ENCODE measurements around the gene SLC22A16. TPM values are rescaled to one million over a fixed set of nuclear protein-coding genes. Genes with fewer than 3 reads are reported as not detected.

The SLC22A16 gene
- total and polyA plus RNA-seq, 2 of the 13 experiments (the other 11 are each of a cell fraction or from before 2014, with no cell fraction given) = 0.04 TPM; not detected in 1

GRCh38 chr6:110514818-110515217 lies 38.4 kb upstream of the SLC22A16 start:
- POLR2A ChIA-PET = no interaction called here
- no peak overlapping the region for H3K9ac ChIP-seq (ENCODE audit: insufficient read depth, low read depth, low read length)
- 27% methylated on average over 4 of the region's 4 CpGs for WGBS (ENCODE audit: low lambda C conversion rate)
- DNase-seq (ENCODE audit: low spot score) (no peak), ATAC-seq (no peak), FAIRE-seq (no peak)
- H3K27me3 ChIP-seq (ENCODE audit: control insufficient read depth in 1 of 2, insufficient read depth in 2 of 2, low read length in 2 of 2) = no peaks in the 10 kb centered on the region
- no peaks in the 10 kb centered on the region for H3K79me2 ChIP-seq (ENCODE audit: insufficient read depth, low read length)
- in situ Hi-C loops (cut with HindIII; ENCODE audit: extremely low pct_ligation_motif_present, low pct_unique_long_range_greater_than_20kb) = no loop called here
- no TSS peak for BruUV-seq (replicated peaks)
- H3K4me2 ChIP-seq (ENCODE audit: low read depth, low read length) = no peak overlapping the region
- peaks cover 33% of the 10 kb centered on the region for H3K4me1 ChIP-seq (ENCODE audit: insufficient read depth, low read length)
- no peak overlapping the region for H3K27ac ChIP-seq (ENCODE audit: extremely low read length, insufficient read depth, low read length)
- no peak overlapping the region for H3K4me3 ChIP-seq (replicated peaks in 1 of 3; ENCODE audit: insufficient read depth in 1 of 3, low read depth in 2 of 3, low read length in 3 of 3)
- CTCF ChIA-PET (ENCODE audit: low intra/inter-chr PET ratio, low total read pairs) = no interaction called here
- H4K20me1 ChIP-seq (ENCODE audit: insufficient read depth, low read length) = no peaks in the 10 kb centered on the region
- no peaks in the 10 kb centered on the region for H3K36me3 ChIP-seq (replicated peaks in 1 of 2; ENCODE audit: control insufficient read depth in 1 of 2, insufficient read depth in 2 of 2, low read length in 2 of 2)
- no peak overlapping the region for H2AFZ ChIP-seq (ENCODE audit: low read length)
- no peaks in the 10 kb centered on the region for H3K9me3 ChIP-seq (ENCODE audit: low read length)
- intact Hi-C loops (cut with micrococcal nuclease; ENCODE audit: unreplicated experiment) = no loop called here
- TF ChIP-seq ZNF773 (CRISPR knock-in tag; IDR thresholded peaks at IDR 0.05; ENCODE audit: borderline replicate concordance) (no peak), ZNF101 (CRISPR knock-in tag; IDR thresholded peaks at IDR 0.05; ENCODE audit: borderline replicate concordance, low read depth) (no peak), ZNF7 (CRISPR knock-in tag; IDR thresholded peaks at IDR 0.05) (no peak), ZNF234 (CRISPR knock-in tag; conservative IDR thresholded peaks at IDR 0.05) (no peak), RFXANK (CRISPR knock-in tag; IDR thresholded peaks at IDR 0.05) (no peak), ZBTB26 (CRISPR knock-in tag; IDR thresholded peaks at IDR 0.05; ENCODE audit: borderline replicate concordance) (no peak), TSC22D2 (CRISPR knock-in tag; IDR thresholded peaks at IDR 0.05; ENCODE audit: borderline replicate concordance) (no peak), ZBTB34 (CRISPR knock-in tag; IDR thresholded peaks at IDR 0.05) (no peak), PBX3 (CRISPR knock-in tag; IDR thresholded peaks at IDR 0.05; ENCODE audit: borderline replicate concordance) (no peak), ZC3H13 (CRISPR knock-in tag; IDR thresholded peaks at IDR 0.05) (no peak), SMAD3 (CRISPR knock-in tag; IDR thresholded peaks at IDR 0.05) (no peak), ZFP36L1 (CRISPR knock-in tag; IDR thresholded peaks at IDR 0.05) (no peak), ZNF383 (CRISPR knock-in tag; IDR thresholded peaks at IDR 0.05; ENCODE audit: borderline replicate concordance) (no peak), POGK (CRISPR knock-in tag; conservative IDR thresholded peaks at IDR 0.05) (no peak), DNMT1 (CRISPR knock-in tag; IDR thresholded peaks at IDR 0.05) (no peak), NFE2L1 (CRISPR knock-in tag; IDR thresholded peaks at IDR 0.05; ENCODE audit: borderline replicate concordance) (no peak)

All from HepG2 (cell line).